22Rv1 (cell line): ENCODE data around the gene FAM98B.
"Not testable (repeated sequence)": the region's sequence is repeated elsewhere in the genome, so short reads cannot be mapped to it uniquely, and the experiment has no call there.

ENCODE experiments used
- ZFX ChIP-seq: fragments of 450-650 bp; IDR thresholded peaks from 2 replicates; pipeline ENCODE4 v1.6.1; 2017; ENCODE audit warnings: antibody characterized with exemption, borderline replicate concordance
- TF ChIP-seq, protein P1 (sequence below): fragments of 450-650 bp; IDR thresholded peaks from 2 replicates; pipeline ENCODE4 v1.5.1; 2017; ENCODE audit warnings: mild to moderate bottlenecking

DNA sequence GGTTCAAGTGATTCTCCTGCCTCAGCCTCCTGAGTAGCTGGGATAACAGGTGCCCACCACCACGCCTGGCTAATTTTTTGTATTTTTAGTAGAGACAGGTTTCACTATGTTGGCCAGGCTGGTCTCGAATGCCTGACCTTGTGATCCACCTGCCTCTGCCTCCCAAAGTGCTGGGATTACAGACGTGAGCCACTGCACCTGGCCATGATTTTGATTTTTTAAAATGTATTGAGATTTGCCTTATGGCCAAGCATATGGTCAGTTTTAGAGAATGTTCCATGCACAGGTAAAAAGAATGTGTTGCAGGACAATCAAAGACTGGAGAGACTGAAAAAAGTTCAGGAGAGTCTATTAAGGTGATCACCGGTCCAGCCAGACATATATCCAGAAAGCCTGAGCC is 16.3 kb upstream of the FAM98B start:
- TF ChIP-seq, protein P1, sequence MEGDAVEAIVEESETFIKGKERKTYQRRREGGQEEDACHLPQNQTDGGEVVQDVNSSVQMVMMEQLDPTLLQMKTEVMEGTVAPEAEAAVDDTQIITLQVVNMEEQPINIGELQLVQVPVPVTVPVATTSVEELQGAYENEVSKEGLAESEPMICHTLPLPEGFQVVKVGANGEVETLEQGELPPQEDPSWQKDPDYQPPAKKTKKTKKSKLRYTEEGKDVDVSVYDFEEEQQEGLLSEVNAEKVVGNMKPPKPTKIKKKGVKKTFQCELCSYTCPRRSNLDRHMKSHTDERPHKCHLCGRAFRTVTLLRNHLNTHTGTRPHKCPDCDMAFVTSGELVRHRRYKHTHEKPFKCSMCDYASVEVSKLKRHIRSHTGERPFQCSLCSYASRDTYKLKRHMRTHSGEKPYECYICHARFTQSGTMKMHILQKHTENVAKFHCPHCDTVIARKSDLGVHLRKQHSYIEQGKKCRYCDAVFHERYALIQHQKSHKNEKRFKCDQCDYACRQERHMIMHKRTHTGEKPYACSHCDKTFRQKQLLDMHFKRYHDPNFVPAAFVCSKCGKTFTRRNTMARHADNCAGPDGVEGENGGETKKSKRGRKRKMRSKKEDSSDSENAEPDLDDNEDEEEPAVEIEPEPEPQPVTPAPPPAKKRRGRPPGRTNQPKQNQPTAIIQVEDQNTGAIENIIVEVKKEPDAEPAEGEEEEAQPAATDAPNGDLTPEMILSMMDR, result not testable (repeated sequence)
- not testable (repeated sequence) for TF ChIP-seq ZFX
